AG20443 (cell line): ENCODE data around the gene FLT1.

Experiments
- DNase-seq: peaks from one replicate; pipeline ENCODE4 v3.0.0; 2012; ENCODE audit warnings: low spot score, mixed read lengths

The FLT1 gene

GRCh38 chr13:28494778-28495537 lies at the start of gene FLT1:
Gene FLT1, minus strand, starts transcription at chr13:28495128. Its CDS starts 285 bp downstream, at chr13:28494843.
- peak; percentile 73 for DNase-seq

GRCh38 chr13:28544026-28544425 lies 49.1 kb upstream of the FLT1 start:
- no peak for DNase-seq

DNA sequence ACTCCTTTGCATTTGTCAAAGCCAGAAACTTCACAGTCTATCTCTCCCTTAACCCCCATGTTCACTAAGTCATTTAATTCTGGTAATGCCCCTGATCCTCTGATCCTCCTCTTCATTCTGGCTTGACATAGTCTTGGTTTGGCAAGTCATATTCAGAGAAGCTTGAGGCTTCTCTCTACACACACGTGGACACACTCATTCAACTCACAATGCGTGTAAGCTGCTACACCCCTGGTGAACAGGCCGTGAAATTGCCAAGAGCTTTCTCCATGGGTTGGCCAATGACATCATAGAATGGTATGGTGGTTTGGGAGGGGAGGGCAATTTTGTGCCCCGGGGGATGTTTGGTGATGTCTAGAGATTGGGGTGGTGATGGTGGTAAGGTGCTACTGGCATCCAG lies 47.9 kb upstream of the FLT1 start:
- DNase-seq, result no peak

GRCh38 chr13:28541966-28542365 lies 47.0 kb upstream of the FLT1 start:
- DNase-seq, result no peak

DNA sequence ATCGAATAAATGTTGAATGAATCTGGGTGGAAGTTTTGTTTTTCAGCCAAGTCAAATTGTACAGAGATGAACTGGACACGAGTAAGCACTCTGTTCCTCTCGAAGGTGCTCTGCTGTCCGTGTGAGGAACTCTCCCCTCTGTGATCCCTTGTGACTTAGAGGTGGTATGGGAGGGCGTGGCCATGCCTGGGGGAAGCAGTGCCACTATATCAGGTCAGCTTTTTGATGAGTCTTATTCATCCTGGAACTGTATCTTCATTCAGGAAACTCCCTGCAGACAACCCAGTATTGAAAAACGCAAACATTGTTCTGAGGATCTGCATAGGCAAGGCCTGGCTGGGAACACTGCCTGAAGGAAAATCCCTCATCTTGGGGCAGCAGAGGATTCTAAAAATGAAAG lies 45.7 kb upstream of the FLT1 start:
- no peak for DNase-seq

DNA sequence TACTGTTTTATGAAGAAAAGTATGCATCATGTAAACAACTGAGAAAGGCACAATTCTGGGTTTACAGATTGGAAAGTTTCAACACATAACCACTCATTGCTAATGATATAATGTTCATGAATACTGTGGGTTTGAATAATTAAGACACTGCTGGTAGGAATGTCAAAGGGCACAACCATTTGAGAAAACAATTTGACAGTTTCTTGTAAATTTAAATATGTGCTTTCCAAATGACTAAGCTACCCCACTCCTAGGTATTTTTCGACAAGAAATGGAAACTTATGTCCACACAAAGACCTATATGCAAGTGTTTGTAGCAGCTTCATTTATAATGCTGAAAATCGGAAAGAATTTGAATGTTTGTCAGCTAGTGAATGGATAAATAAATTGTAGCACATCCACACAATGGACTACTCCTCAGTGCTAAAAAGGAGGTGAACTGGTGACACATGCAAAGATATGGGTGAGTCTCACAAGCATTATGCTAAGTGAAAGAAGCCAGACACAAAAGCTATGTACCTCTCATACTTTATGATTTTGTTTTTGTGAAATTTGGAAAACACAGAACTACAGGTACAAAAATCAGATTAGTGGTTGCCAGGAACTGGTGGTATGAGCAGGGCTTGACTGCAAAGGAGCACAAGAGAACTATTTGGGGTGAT lies 44.8 kb upstream of the FLT1 start:
- no peak for DNase-seq

- no peak for DNase-seq
Measured at GRCh38 chr13:28538932-28539331, 44.0 kb upstream of the FLT1 start.

GRCh38 chr13:28537171-28537570 lies 42.2 kb upstream of the FLT1 start:
- DNase-seq, result no peak

GRCh38 chr13:28536371-28536770 lies 41.4 kb upstream of the FLT1 start:
- DNase-seq, result no peak

- no peak for DNase-seq
Measured at GRCh38 chr13:28535734-28536133, 40.8 kb upstream of the FLT1 start.

GRCh38 chr13:28534801-28535200 lies 39.9 kb upstream of the FLT1 start:
- DNase-seq, result no peak

GRCh38 chr13:28534210-28534609 lies 39.3 kb upstream of the FLT1 start:
- DNase-seq, result no peak

DNA sequence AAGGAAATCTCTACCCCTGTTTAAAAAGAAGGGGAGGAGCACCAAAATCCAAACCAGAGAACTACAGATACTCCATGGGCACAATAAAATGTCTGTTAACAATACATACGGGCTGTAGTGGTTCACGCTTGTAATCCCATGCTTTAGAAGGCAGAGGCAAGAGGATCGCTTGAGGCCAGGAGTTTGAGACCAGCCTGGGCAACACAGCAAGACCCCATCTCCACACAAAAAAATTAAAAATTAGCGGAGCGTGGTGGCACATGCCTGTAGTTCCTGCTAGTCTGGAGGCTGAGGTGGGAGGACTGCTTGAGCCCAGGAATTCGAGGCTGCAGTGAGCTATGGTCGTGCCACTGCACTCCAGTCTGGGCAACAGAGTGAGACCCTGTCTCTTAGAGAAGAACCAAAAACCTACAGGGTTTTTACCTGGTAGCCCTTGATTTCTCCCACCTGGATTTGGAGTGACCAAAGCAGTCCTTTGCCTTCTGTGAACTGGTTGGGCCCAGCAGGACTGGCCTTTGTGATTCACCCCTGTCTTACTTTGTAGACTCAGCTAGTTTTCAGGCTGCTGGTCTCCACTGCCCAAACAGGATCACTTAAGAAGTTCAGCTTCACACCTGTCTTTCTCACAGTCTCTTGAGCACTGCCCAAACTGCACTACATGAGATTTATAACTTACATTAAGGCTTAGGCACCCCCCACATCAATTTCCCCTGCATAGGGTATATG lies 38.7 kb upstream of the FLT1 start:
- DNase-seq, result no peak

DNA sequence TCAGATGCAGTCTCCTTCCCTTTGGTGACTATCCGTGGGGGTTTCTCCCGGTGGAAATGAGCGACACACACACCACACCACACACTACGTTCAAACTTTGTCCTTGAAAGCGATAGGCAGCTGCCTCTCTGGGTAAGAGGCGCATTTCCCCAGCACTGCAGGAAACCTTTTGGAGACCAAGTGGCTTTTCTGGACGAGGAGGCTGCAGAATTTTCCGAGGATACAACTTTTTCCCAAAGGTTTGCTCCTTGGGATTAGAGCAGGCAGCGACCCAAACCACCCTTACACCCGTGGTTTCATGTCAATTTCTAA lies 38.2 kb upstream of the FLT1 start:
- DNase-seq, result no peak

GRCh38 chr13:28532388-28533124 lies 37.6 kb upstream of the FLT1 start:
- peak; percentile 68 for DNase-seq

GRCh38 chr13:28531845-28532387 lies 37.0 kb upstream of the FLT1 start:
- no peak for DNase-seq

DNA sequence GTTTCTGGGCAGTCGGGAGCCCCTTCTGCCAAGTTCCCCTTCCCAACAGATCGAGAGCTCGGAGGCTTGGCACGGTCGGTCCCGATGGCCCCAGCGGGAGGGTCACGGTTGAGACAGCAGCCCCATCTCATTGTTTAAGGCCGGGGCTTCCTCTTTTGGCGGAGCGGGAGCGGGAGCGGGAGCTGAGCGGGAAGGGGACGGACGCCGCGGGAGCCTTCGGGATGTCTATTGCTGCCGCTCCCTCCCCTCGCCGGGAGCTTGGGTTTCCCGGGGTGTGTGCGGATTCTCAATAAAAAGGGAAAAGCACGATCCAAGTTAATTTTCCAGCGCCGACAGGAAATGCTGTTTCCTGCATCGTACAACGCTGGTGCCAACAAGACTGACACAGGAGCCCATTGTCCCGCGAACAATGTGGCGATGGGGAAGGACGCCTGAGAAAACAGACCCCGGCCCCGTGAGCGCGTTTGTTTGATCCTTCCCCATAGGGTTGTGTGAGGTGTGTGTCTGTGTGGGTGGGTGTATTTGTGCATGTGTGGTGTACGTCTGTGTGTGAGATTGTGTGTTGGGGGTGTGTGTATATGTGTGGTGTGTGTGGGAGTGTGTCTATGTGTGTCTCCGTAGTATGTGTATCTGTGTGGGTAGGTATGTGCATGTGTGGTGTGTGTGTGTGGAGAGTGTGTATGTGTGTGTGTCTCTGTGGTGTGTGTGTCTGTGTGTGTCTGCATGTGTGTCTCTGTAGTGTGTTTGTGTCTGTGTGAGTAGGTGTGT lies 36.3 kb upstream of the FLT1 start:
- peak; percentile 59 for DNase-seq

DNA sequence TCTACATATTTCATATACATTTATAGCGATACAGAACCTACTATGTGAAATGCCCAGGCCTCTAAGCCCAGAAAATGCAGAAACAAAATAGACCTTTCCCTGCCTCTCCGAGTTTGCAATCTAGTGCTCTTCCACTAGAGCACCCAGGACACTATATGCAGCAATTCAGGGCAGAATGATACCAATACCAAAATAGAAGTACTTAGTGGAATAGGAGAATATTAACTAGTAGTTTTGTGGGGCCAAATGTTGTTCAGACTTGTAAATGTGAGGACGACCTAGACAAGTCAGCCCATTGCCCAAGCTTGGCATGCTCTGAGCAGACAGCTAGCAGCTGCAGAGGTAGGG lies 35.8 kb upstream of the FLT1 start:
- DNase-seq, result peak; percentile 41

DNA sequence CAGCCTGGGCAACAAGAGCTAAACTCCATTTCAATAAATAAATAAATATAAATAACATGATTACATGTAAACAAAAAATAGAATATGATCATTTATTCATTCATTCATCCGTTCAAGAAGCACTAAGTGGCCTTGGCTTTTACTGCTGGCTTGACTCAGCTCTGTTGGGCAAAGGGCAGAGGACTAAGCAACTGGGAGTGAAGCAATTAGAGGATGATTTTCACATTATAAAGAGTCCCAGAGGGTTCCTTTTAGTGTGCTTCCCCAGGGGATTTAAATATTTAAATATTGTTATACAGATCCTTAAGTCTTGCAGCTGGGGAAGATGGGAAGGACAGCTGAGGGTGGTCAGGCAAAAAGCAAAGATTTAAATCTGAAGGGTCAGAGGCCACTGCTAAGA lies 34.9 kb upstream of the FLT1 start:
- DNase-seq, result no peak

GRCh38 chr13:28528848-28529247 lies 33.9 kb upstream of the FLT1 start:
- DNase-seq, result no peak

DNA sequence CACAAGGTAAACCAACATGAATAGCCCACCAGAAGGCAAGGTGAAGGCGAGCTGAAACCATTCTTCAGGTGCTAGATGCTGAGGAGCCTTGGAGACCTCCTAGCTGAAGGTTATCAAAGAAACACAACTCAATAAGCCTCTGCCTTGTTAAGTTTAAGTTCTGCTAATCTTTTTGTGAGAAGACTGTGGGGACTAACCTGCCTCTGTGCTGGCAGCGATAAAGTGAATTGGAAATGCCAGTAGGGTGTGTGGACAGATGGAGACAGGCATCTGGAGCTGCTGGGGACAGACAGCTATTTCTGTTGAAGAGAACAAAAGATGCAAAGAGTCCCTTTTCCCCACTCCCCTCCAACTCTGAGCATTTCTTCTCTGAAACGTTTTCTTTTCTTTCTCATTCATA lies 33.5 kb upstream of the FLT1 start:
- DNase-seq, result no peak

DNA sequence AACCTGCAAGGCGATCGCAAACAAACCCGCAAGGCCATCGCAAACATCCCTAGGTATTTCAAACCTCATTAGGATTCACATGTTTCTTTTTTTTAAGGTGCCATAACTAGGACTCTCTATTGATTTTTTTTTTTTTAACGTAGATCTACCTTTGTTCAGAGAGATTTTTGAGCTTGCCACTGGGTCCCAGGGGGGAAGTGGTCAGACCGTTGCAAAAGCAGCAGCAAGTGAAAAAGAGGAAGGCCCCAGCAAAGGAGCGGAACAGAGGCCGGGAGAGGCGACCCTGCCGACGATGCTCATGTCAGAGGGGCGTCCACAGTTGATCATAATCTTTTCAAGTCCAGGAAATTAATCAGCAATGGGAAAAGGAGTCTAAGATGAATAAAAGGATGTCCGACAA lies 32.7 kb upstream of the FLT1 start:
- no peak for DNase-seq
